ENCODE results near the gene TP53BP2. TPM values are rescaled to one million over a fixed set of nuclear protein-coding genes. Genes with fewer than 3 reads are reported as not detected.

TP53BP2 gene
- total RNA-seq, 4 donors from 2014 or later: 18.9 to 56.5 (median 34.7) TPM

DNA sequence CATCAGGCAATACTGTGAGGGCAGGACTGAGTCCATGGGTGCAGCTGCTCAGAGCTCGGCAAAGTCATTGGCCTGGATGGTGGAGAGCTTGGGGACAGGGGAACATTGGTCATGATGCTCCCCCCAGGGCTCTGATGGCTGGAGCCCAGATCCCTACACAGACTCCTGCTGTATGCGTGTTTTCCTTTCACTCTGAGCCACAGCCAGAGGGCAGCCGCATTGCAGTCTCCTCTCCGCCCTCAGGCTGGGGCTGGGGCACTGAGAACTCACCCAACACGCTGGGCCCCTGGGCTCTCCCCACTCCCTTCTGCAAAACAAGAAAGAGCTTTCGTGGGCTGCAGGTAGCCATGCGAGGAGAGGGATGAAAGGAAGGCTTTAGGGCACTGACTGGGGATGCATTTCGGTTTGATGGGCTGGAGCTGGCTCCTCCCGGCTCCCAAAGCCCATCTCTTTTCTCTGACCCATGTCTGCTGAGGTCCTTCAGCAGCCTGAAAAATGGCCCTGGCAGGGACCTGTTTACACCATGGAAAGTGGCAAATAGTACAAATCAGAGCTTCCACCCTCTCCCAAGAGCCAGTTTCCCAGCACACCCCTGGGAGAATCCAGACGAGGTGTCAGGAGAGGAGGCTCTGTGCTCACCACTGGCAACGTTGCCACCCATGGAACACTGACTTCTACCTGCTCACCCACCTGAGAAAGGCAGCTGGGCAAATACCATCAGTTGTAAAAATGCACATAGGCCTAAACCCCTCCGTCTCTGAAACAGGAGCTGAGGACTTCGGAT is 89.6 kb downstream of the TP53BP2 start:
- TF ChIP-seq CTCF (IDR thresholded peaks at IDR 0.05; ENCODE audit: low read depth): no peak

- no peak for TF ChIP-seq CTCF (IDR thresholded peaks at IDR 0.05; ENCODE audit: low read depth)
Measured at GRCh38 chr1:223755432-223755792, 90.3 kb downstream of the TP53BP2 start.

GRCh38 chr1:223754681-223755431 is 90.9 kb downstream of the TP53BP2 start:
- TF ChIP-seq CTCF (IDR thresholded peaks at IDR 0.05; ENCODE audit: low read depth): no peak

GRCh38 chr1:223752721-223753515 is 92.8 kb downstream of the TP53BP2 start:
- TF ChIP-seq CTCF (IDR thresholded peaks at IDR 0.05; ENCODE audit: low read depth): no peak

DNA sequence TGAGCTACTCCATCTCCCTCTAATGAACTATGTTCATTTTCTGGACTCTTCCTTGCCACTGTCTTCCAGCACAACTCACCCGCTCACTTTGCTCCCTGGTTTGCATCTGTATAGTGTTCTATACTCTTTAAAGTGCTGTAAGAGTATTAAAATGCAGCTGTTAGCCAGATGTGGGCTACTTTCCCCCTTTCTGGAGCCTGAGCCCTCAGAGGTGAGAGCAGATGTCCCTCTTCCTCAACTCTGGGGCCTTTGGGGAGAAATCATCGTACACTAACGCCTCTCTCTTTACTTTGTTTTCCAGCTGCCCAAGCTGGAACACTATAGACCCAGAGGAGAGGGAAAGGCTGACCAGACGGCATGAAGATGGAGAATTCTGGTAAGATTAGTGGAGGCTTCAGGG is 94.1 kb downstream of the TP53BP2 start:
- no peak for TF ChIP-seq CTCF (IDR thresholded peaks at IDR 0.05; ENCODE audit: low read depth)

DNA sequence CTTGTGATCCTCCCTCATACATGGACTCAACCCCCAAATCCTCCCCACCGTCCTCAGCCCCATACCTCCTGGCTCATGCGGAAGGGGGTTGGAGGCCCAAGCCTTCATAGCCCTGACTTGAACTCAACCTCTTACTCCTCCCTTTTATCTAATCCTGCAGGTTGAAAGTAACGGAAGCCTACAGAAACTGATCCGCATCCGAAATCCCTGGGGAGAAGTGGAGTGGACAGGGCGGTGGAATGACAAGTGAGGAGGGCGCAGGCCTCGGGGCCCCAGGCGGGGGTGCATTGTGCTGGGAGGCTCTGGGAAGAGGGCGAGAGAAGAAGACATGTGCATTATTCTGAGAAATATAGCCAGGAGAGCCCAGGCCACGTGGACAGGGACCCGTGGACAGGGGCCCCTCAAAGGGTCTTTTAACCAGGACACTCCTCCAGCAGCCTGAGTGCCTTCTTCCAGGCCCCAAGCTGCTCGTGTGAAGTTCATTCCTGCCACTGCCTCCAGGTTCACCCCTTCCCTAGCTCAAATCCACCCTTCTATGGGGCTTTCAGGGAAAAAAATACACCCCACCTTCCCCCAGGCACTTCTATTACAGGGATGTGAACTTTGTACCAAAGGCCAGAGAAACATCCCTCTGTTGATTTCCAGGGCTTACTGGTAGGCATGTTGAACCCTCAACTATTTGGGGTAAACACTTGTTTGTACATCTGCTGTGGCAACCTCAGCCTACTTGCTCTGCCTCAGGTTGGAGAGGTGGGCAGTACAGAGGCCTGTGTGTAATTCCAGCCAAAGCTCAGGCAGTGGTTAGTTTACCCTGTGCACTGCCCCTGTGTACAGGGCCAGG is 94.8 kb downstream of the TP53BP2 start:
- no peak for TF ChIP-seq CTCF (IDR thresholded peaks at IDR 0.05; ENCODE audit: low read depth)
